Hepatocyte (in vitro differentiated cells): ENCODE results near the gene BAZ1B. TPM values are rescaled to one million over a fixed set of nuclear protein-coding genes. Genes with fewer than 3 reads are reported as not detected.
"Not testable (repeated sequence)": the region's sequence is repeated elsewhere in the genome, so short reads cannot be mapped to it uniquely, and the experiment has no call there.

Source experiments
- DNase-seq: peaks from one replicate; pipeline ENCODE4 v3.0.0-alpha.2; 2016; ENCODE audit warnings: low spot score
- H2AFZ ChIP-seq: fragments of 200-600 bp; sonication (generic); 2 replicates; pipeline ENCODE4 v1.6.0; 2016; ENCODE audit warnings: antibody characterized with exemption, mild to moderate bottlenecking
- H3K27ac ChIP-seq: fragments of 200-600 bp; sonication (generic); 2 replicates; pipeline ENCODE4 v1.5.1; 2016; ENCODE audit warnings: mild to moderate bottlenecking
- H3K27me3 ChIP-seq: fragments of 200-600 bp; sonication (generic); 2 replicates; pipeline ENCODE4 v1.6.1; 2016
- H3K36me3 ChIP-seq: fragments of 200-600 bp; sonication (generic); replicated peaks from 2 replicates; pipeline ENCODE4 v1.5.1; 2016; ENCODE audit warnings: low read depth; ENCODE audit not compliant: insufficient read depth
- H3K4me1 ChIP-seq: fragments of 200-600 bp; sonication (generic); 2 replicates; pipeline ENCODE4 v1.5.1; 2016; ENCODE audit warnings: mild to moderate bottlenecking, moderate library complexity; ENCODE audit not compliant: insufficient read depth
- H3K4me2 ChIP-seq: fragments of 200-600 bp; sonication (generic); 2 replicates; pipeline ENCODE4 v1.6.0; 2016
- H3K4me3 ChIP-seq: fragments of 200-600 bp; sonication (generic); 2 replicates; pipeline ENCODE4 v1.5.1; 2016; ENCODE audit warnings: mild to moderate bottlenecking
- H3K79me2 ChIP-seq: fragments of 200-600 bp; sonication (generic); 2 replicates; pipeline ENCODE4 v1.6.0; 2017; ENCODE audit warnings: mild to moderate bottlenecking
- H3K9me2 ChIP-seq: fragments of 200-600 bp; sonication (generic); replicated peaks from 2 replicates; pipeline ENCODE4 v1.6.0; 2017; ENCODE audit warnings: mild to moderate bottlenecking; ENCODE audit not compliant: insufficient read depth
- H3K9me3 ChIP-seq: fragments of 200-600 bp; sonication (generic); 2 replicates; pipeline ENCODE4 v1.5.1; 2016; ENCODE audit warnings: low read depth, mild to moderate bottlenecking
- H4K20me1 ChIP-seq: fragments of 200-600 bp; sonication (generic); 2 replicates; pipeline ENCODE4 v1.6.0; 2016; ENCODE audit warnings: mild to moderate bottlenecking; ENCODE audit not compliant: insufficient read depth, poor library complexity, severe bottlenecking
- CTCF ChIP-seq: fragments of 200-600 bp; sonication (generic); IDR thresholded peaks from 2 replicates; pipeline ENCODE4 v1.5.1; 2016; ENCODE audit warnings: antibody characterized with exemption, mild to moderate bottlenecking; ENCODE audit not compliant: poor library complexity
- EZH2 ChIP-seq: fragments of 200-600 bp; sonication (generic); IDR thresholded peaks from 2 replicates; pipeline ENCODE4 v1.6.1; 2016; ENCODE audit warnings: antibody characterized with exemption, mild to moderate bottlenecking, borderline replicate concordance
- EZH2phosphoT487 ChIP-seq: fragments of 200-600 bp; sonication (generic); IDR thresholded peaks from one replicate; pipeline ENCODE4 v1.6.1; 2018; ENCODE audit warnings: antibody characterized with exemption, mild to moderate bottlenecking, low read depth, moderate library complexity; ENCODE audit not compliant: unreplicated experiment, severe bottlenecking
- WGBS: methylation state at CpG from one replicate; pipeline ENCODE4 v1.1.6; 2016; ENCODE audit warnings: low lambda C conversion rate; ENCODE audit errors: missing lambda C conversion rate; 5-methylcytosine and 5-hydroxymethylcytosine counted together
- polyA plus RNA-seq: library from polyadenylated mRNA; unstranded; fragments of >200 nt; fragmentation: Nextera tagmentation; extraction: Ambion mirVana; gene quantifications from 2 replicates; pipeline ENCODE4 v1.2.1, GENCODE V29; 2016
- total RNA-seq: library from RNA; depleted of rRNA; stranded (reverse); fragments of >200 nt; gene quantifications from 2 replicates; pipeline ENCODE4 v1.2.3, GENCODE V29; 2014

BAZ1B gene
- total and polyA plus RNA-seq, 2 experiments from 2014 or later = 16.7 to 44.7 TPM

GRCh38 chr7:73434701-73435069 is 87.4 kb downstream of the BAZ1B start:
- Histone ChIP-seq H3K27ac (no peak overlapping the region), H3K4me3 (no peak overlapping the region), H2AFZ (no peak overlapping the region), H3K4me1 (peaks cover 4% of the 10 kb centered on the region), H3K36me3 (no peaks in the 10 kb centered on the region), H3K9me3 (no peaks in the 10 kb centered on the region), H4K20me1 (no peaks in the 10 kb centered on the region), H3K4me2 (no peak overlapping the region), H3K79me2 (no peaks in the 10 kb centered on the region), H3K9me2 (no peaks in the 10 kb centered on the region), H3K27me3 (no peaks in the 10 kb centered on the region)
- 97% methylated on average over 19 of the region's 26 CpGs for WGBS
- no peak for DNase-seq
- TF ChIP-seq EZH2 (no peak), EZH2phosphoT487 (no peak), CTCF (no peak)

- no peak overlapping the region for H3K27ac ChIP-seq
- no peaks in the 10 kb centered on the region for H3K79me2 ChIP-seq
- 54% methylated on average over 89 of the region's 110 CpGs for WGBS
- no peaks in the 10 kb centered on the region for H4K20me1 ChIP-seq
- TF ChIP-seq CTCF = no peak
- no peak for TF ChIP-seq EZH2
- no peak for TF ChIP-seq EZH2phosphoT487
- peaks cover 10% of the 10 kb centered on the region for H3K4me1 ChIP-seq
- DNase-seq = no peak
- no peak overlapping the region for H2AFZ ChIP-seq
- H3K4me2 ChIP-seq = peak overlapping the region; percentile 91
- H3K9me2 ChIP-seq = no peaks in the 10 kb centered on the region
- H3K9me3 ChIP-seq = no peaks in the 10 kb centered on the region
- H3K4me3 ChIP-seq = peak overlapping the region; percentile 14
- no peaks in the 10 kb centered on the region for H3K36me3 ChIP-seq
- H3K27me3 ChIP-seq = no peaks in the 10 kb centered on the region
Measured at GRCh38 chr7:73433924-73434700, 88.0 kb downstream of the BAZ1B start.

GRCh38 chr7:73432676-73433075 is 89.4 kb downstream of the BAZ1B start:
- Histone ChIP-seq H3K4me1 (peaks cover 15% of the 10 kb centered on the region), H3K4me2 (no peak overlapping the region), H4K20me1 (no peaks in the 10 kb centered on the region), H3K9me2 (no peaks in the 10 kb centered on the region), H3K4me3 (no peak overlapping the region), H3K27me3 (no peaks in the 10 kb centered on the region), H3K79me2 (no peaks in the 10 kb centered on the region), H3K27ac (no peak overlapping the region), H2AFZ (no peak overlapping the region), H3K9me3 (no peaks in the 10 kb centered on the region), H3K36me3 (no peaks in the 10 kb centered on the region)
- no peak for TF ChIP-seq EZH2
- WGBS = 91% methylated on average over 11 of the region's 11 CpGs
- no peak for DNase-seq

- Histone ChIP-seq H3K4me2 (no peak overlapping the region), H3K79me2 (no peaks in the 10 kb centered on the region), H3K4me1 (peaks cover 15% of the 10 kb centered on the region), H3K27ac (no peak overlapping the region), H3K9me3 (no peaks in the 10 kb centered on the region), H3K9me2 (no peaks in the 10 kb centered on the region), H3K27me3 (no peaks in the 10 kb centered on the region), H3K36me3 (no peaks in the 10 kb centered on the region), H3K4me3 (no peak overlapping the region), H2AFZ (no peak overlapping the region), H4K20me1 (no peaks in the 10 kb centered on the region)
- TF ChIP-seq CTCF (no peak), EZH2 (no peak), EZH2phosphoT487 (no peak)
- DNase-seq = no peak
- 83% methylated on average over 13 of the region's 13 CpGs for WGBS
Measured at GRCh38 chr7:73431041-73431835, 90.9 kb downstream of the BAZ1B start.

GRCh38 chr7:73430540-73430939 is 91.6 kb downstream of the BAZ1B start:
- H3K4me3 ChIP-seq, H3K9me3 ChIP-seq, DNase-seq, H3K9me2 ChIP-seq, H3K27ac ChIP-seq, H3K4me2 ChIP-seq, H2AFZ ChIP-seq, H4K20me1 ChIP-seq, H3K79me2 ChIP-seq, H3K36me3 ChIP-seq, H3K27me3 ChIP-seq: not testable (repeated sequence)
- H3K4me1 ChIP-seq = peaks cover 10% of the 10 kb centered on the region
- 91% methylated on average over 4 of the region's 4 CpGs for WGBS
